ENCODE results near the gene AP3B1. TPM values are rescaled to one million over a fixed set of nuclear protein-coding genes. Genes with fewer than 3 reads are reported as not detected.

AP3B1 gene
- total RNA-seq, 2 experiments from 2014 or later = 32.5 to 39.5 TPM

DNA sequence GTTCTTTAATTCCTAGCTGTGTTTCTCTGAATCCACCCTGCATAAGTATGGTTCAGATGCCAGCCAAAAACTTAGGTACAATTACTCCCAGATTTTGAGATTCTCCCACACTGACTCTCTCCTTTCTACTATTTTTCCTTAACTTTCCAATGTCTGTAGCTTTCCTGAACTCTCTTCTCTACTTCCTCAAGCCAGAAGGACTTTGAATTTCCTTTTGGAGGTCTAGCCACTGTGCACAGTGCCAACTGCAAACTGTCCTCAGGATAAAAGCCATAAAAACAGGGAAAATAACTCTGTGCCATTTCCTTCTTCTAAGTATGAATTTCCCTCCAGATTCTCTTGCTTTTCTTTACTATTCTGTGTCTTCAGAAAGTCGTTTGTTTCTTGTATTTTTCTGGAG, 157.2 kb downstream of the AP3B1 start:
- BruUV-seq (replicated peaks) = no TSS peak
- H3K27ac ChIP-seq (ENCODE audit: low read depth, low read length, poor library complexity, severe bottlenecking) = no peak overlapping the region
- intact Hi-C loops (cut with micrococcal nuclease; ENCODE audit: unreplicated experiment) = no loop called here
- H3K4me1 ChIP-seq (ENCODE audit: insufficient read depth, low read length, poor library complexity, severe bottlenecking) = no peaks in the 10 kb centered on the region
- CTCF ChIA-PET (ENCODE audit: unreplicated experiment) = no interaction called here
- TF ChIP-seq, protein P1, sequence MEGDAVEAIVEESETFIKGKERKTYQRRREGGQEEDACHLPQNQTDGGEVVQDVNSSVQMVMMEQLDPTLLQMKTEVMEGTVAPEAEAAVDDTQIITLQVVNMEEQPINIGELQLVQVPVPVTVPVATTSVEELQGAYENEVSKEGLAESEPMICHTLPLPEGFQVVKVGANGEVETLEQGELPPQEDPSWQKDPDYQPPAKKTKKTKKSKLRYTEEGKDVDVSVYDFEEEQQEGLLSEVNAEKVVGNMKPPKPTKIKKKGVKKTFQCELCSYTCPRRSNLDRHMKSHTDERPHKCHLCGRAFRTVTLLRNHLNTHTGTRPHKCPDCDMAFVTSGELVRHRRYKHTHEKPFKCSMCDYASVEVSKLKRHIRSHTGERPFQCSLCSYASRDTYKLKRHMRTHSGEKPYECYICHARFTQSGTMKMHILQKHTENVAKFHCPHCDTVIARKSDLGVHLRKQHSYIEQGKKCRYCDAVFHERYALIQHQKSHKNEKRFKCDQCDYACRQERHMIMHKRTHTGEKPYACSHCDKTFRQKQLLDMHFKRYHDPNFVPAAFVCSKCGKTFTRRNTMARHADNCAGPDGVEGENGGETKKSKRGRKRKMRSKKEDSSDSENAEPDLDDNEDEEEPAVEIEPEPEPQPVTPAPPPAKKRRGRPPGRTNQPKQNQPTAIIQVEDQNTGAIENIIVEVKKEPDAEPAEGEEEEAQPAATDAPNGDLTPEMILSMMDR (conservative IDR thresholded peaks at IDR 0.05; ENCODE audit: low read length) = no peak
- TF ChIP-seq EZH2phosphoT487 (IDR thresholded peaks at IDR 0.05; ENCODE audit: borderline replicate concordance, low read depth, low read length) = no peak
- POLR2A ChIA-PET = no interaction called here
- DNase-seq (ENCODE audit: low spot score) = no peak
- H3K9me2 ChIP-seq (ENCODE audit: insufficient read depth, low read length) = no peaks in the 10 kb centered on the region
- no peak overlapping the region for H2AFZ ChIP-seq (ENCODE audit: low read length)
- no peaks in the 10 kb centered on the region for H3K9me3 ChIP-seq (ENCODE audit: low read length)
- no peak overlapping the region for H3K4me3 ChIP-seq (ENCODE audit: low read depth, low read length, poor library complexity, severe bottlenecking)
- no peaks in the 10 kb centered on the region for H4K20me1 ChIP-seq (ENCODE audit: insufficient read depth, low read length)
- H3K79me2 ChIP-seq (ENCODE audit: insufficient read depth, low read depth, low read length) = no peaks in the 10 kb centered on the region
- H3K36me3 ChIP-seq (ENCODE audit: insufficient read depth, low read length) = peaks cover 14% of the 10 kb centered on the region; the same call in 1 of the 2 replicates
- H3K4me2 ChIP-seq (ENCODE audit: low read length) = no peak overlapping the region

DNA sequence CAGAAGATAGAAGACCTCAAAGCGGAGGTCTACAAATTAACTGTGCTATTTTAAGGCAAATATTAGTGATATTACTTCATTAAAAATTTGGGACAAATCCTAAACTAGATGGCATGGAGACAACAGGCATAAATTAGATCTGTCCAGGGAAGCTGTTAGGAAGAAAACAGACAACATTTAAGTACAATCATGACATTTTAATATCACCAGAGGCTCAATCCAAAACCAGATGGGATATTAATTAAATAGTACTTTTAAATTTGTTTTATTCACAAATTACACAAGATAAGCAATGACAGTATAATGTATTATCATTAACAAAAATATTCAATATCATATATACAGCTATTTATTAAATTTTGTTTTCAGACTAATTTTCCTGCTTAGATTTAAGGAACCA, 161.1 kb downstream of the AP3B1 start:
- no peak overlapping the region for H2AFZ ChIP-seq (ENCODE audit: low read length)
- no peak for DNase-seq (ENCODE audit: low spot score)
- CTCF ChIA-PET (ENCODE audit: unreplicated experiment) = no interaction called here
- H3K27ac ChIP-seq (ENCODE audit: low read depth, low read length, poor library complexity, severe bottlenecking) = no peak overlapping the region
- BruUV-seq (replicated peaks) = no TSS peak
- intact Hi-C loops (cut with micrococcal nuclease; ENCODE audit: unreplicated experiment) = no loop called here
- H3K9me3 ChIP-seq (ENCODE audit: low read length) = no peaks in the 10 kb centered on the region
- POLR2A ChIA-PET = interaction anchor here (0.7 kb wide), 1 partner anchor 19 kb away, joined by 5 read pairs; no protein-coding TSS in a partner anchor
- H3K79me2 ChIP-seq (ENCODE audit: insufficient read depth, low read depth, low read length) = no peaks in the 10 kb centered on the region
- H4K20me1 ChIP-seq (ENCODE audit: insufficient read depth, low read length) = no peaks in the 10 kb centered on the region
- TF ChIP-seq, protein P1 (conservative IDR thresholded peaks at IDR 0.05; ENCODE audit: low read length) = no peak
- TF ChIP-seq EZH2phosphoT487 (IDR thresholded peaks at IDR 0.05; ENCODE audit: borderline replicate concordance, low read depth, low read length) = no peak
- H3K36me3 ChIP-seq (ENCODE audit: insufficient read depth, low read length) = peaks cover 6% of the 10 kb centered on the region; the same call in 1 of the 2 replicates
- H3K9me2 ChIP-seq (ENCODE audit: insufficient read depth, low read length) = no peaks in the 10 kb centered on the region
- no peaks in the 10 kb centered on the region for H3K4me1 ChIP-seq (ENCODE audit: insufficient read depth, low read length, poor library complexity, severe bottlenecking)
- H3K4me3 ChIP-seq (ENCODE audit: low read depth, low read length, poor library complexity, severe bottlenecking) = no peak overlapping the region
- no peak overlapping the region for H3K4me2 ChIP-seq (ENCODE audit: low read length)

DNA sequence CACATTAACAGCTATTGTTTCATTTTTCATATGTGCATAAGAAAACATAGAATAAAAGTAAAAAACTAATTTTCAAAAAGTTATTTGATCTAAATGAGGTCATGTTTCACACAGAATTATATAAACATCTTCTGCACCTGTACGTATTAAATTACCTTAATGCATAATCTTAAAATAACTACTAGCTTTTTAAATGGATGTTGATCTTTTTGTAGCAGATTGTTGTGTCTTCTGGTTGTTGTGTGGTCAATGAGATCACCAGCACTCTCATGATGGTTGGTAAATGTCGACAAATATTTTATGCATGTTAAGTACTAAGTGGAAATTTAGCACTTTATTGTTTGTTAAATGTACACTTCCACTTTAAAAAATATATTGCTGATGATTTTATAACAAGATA, 162.0 kb downstream of the AP3B1 start:
- ChIA-PET POLR2A (interaction anchor here (0.5 kb wide), 1 partner anchor 1691 kb away, joined by 3 read pairs; no protein-coding TSS in a partner anchor), CTCF (ENCODE audit: unreplicated experiment) (no interaction called here)
- TF ChIP-seq EZH2phosphoT487 (IDR thresholded peaks at IDR 0.05; ENCODE audit: borderline replicate concordance, low read depth, low read length) = no peak
- TF ChIP-seq, protein P1 (conservative IDR thresholded peaks at IDR 0.05; ENCODE audit: low read length) = no peak
- no peak overlapping the region for H3K27ac ChIP-seq (ENCODE audit: low read depth, low read length, poor library complexity, severe bottlenecking)
- no peaks in the 10 kb centered on the region for H3K79me2 ChIP-seq (ENCODE audit: insufficient read depth, low read depth, low read length)
- H2AFZ ChIP-seq (ENCODE audit: low read length) = no peak overlapping the region
- no peaks in the 10 kb centered on the region for H3K9me3 ChIP-seq (ENCODE audit: low read length)
- no peaks in the 10 kb centered on the region for H3K9me2 ChIP-seq (ENCODE audit: insufficient read depth, low read length)
- H3K4me3 ChIP-seq (ENCODE audit: low read depth, low read length, poor library complexity, severe bottlenecking) = no peak overlapping the region
- DNase-seq (ENCODE audit: low spot score) = no peak
- H3K4me1 ChIP-seq (ENCODE audit: insufficient read depth, low read length, poor library complexity, severe bottlenecking) = no peaks in the 10 kb centered on the region
- no peak overlapping the region for H3K4me2 ChIP-seq (ENCODE audit: low read length)
- H4K20me1 ChIP-seq (ENCODE audit: insufficient read depth, low read length) = no peaks in the 10 kb centered on the region
- H3K36me3 ChIP-seq (ENCODE audit: insufficient read depth, low read length) = peaks cover 6% of the 10 kb centered on the region; the same call in 1 of the 2 replicates
- intact Hi-C loops (cut with micrococcal nuclease; ENCODE audit: unreplicated experiment) = no loop called here
- no TSS peak for BruUV-seq (replicated peaks)

All from OCI-LY7 (cell line).